ENCODE results near the gene ADAMTS17.

GRCh38 chr15:100198442-100198841 lies 143.3 kb downstream of the ADAMTS17 start:
- TF ChIP-seq EZH2phosphoT487 (IDR thresholded peaks at IDR 0.05): no peak
- no peak for TF ChIP-seq CTCF (IDR thresholded peaks at IDR 0.05)

Measured in neural progenitor cell (in vitro differentiated cells).